Stomach (tissue), 9 donors: ENCODE results near the gene IL2. TPM values are rescaled to one million over a fixed set of nuclear protein-coding genes. Genes with fewer than 3 reads are reported as not detected.

ENCODE experiments used
- DNase-seq, 2 donors: peaks; one replicate each; pipeline versions ENCODE4 v3.0.0 to v3.0.0-alpha.2; 2013 to 2019
- H3K27ac ChIP-seq, 5 donors: fragments of 200-600 bp in 4 of 5; sonication (generic) in 4 of 5; one replicate each; pipeline ENCODE4 v1.5.1; 2013 to 2019; ENCODE audit warnings: mild to moderate bottlenecking in 1 of 5, moderate library complexity in 1 of 5
- H3K27me3 ChIP-seq, 3 donors: fragments of 200-600 bp; sonication (generic); one replicate each; pipeline ENCODE4 v1.5.1; 2017 to 2019; ENCODE audit warnings: mixed run types in 1 of 3
- H3K36me3 ChIP-seq, 4 donors: fragments of 200-600 bp; sonication (generic); 1 replicate in 3 of 4; 2 replicates in 1 of 4; pipeline ENCODE4 v1.5.1; 2016 to 2019
- H3K4me1 ChIP-seq, 4 donors: fragments of 200-600 bp; sonication (generic); one replicate each; pipeline ENCODE4 v1.5.1; 2016 to 2019
- H3K4me3 ChIP-seq, 4 donors: fragments of 200-600 bp; sonication (generic) in 3 of 4; one replicate each; pipeline ENCODE4 v1.5.1; 2016 to 2019; ENCODE audit warnings: mild to moderate bottlenecking in 1 of 4
- H3K9me3 ChIP-seq, 4 donors: fragments of 200-600 bp; sonication (generic); one replicate each; pipeline ENCODE4 v1.5.1; 2016 to 2019
- EP300 ChIP-seq: sonication (generic); formaldehyde crosslinking; IDR thresholded peaks from one replicate; pipeline ENCODE4 v1.6.1; 2017; ENCODE audit warnings: antibody characterized with exemption
- POLR2A ChIP-seq, 4 donors: fragments of 450-650 bp; IDR thresholded peaks; one replicate each; pipeline ENCODE4 v1.6.1; 2016; ENCODE audit warnings: antibody characterized with exemption in 4 of 4, control low read depth in 2 of 4, mild to moderate bottlenecking in 1 of 4, moderate library complexity in 1 of 4
- POLR2AphosphoS5 ChIP-seq, 3 donors: sonication (generic); formaldehyde crosslinking; IDR thresholded peaks; one replicate each; pipeline ENCODE4 v1.6.1; 2016; ENCODE audit warnings: antibody characterized with exemption in 3 of 3
- WGBS, 5 donors: extraction: QIAGEN DNeasy Blood & Tissue Kit in 3 of 5; methylation state at CpG; one replicate each; pipeline versions ENCODE4 v1.1.5 to v1.1.7; 2013 to 2018; 5-methylcytosine and 5-hydroxymethylcytosine counted together
- intact Hi-C: fragments of 100-400 bp; cut with DNase I; formaldehyde crosslinking; loops from one replicate; pipeline ENCODE4 v1.15.1; 2023; ENCODE audit warnings: low total_unique reads
- polyA plus RNA-seq, 3 donors: library from polyadenylated mRNA; stranded (reverse); fragments of 200-250 nt; gene quantifications; one replicate each; pipeline ENCODE4 v1.2.3, GENCODE V29; 2013
- total RNA-seq, 5 donors: library from RNA; depleted of rRNA; stranded (reverse); fragments of >200 nt; gene quantifications; one replicate each; pipeline versions ENCODE4 v1.1.0 to v1.2.3, GENCODE V29; 2014 to 2016
- TF ChIP-seq, protein P1 (sequence below), 7 experiments: fragments of 450-650 bp in 4 of 7; fragments of 200-600 bp in 3 of 7; sonication (generic) in 3 of 7; IDR thresholded peaks; one replicate each; pipeline ENCODE4 v1.5.1; 2016 to 2019; ENCODE audit warnings: antibody characterized with exemption in 7 of 7, control low read depth in 2 of 7, mild to moderate bottlenecking in 1 of 7
- donor health status: healthy with polysubstance abuse.
- donor health status: Bipolar disorder and iron deficiency.
- donor health status: healthy.

The IL2 gene
- total and polyA plus RNA-seq, 8 donors, result 1.5 TPM; not detected in 7

DNA sequence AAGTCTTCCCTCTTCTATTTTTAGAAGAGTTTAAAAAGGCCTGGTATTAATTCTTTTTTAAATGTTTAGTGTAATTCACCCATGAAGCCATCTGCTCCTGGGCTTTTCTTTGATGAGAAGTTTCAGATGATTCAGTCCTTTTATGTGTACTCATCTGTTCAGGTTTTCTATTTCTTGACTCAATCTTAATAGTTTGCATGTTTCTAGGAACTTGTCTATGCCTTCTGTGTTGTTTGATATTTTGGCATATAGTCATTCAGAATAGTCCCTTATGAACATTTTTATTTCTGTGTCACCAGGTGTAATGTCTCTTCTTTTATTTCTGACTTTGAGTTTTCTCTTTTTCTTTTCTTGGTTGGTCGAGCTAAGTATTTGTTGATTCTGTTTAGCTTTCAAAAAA, 20.2 kb upstream of the IL2 start:
- WGBS, 5 donors, result 73 to 93% (median 81%) methylated on average over 1 of the region's 1 CpG
- Histone ChIP-seq H3K27ac (no peak overlapping the region), H3K4me3 (no peak overlapping the region), H3K4me1 (no peaks in the 10 kb centered on the region), H3K36me3 (no peaks in the 10 kb centered on the region), H3K27me3 (no peaks in the 10 kb centered on the region), H3K9me3 (no peaks in the 10 kb centered on the region)
- intact Hi-C loops, result no loop called here
- TF ChIP-seq POLR2A (IDR thresholded peaks at IDR 0.05), result no peak
- TF ChIP-seq, protein P1, sequence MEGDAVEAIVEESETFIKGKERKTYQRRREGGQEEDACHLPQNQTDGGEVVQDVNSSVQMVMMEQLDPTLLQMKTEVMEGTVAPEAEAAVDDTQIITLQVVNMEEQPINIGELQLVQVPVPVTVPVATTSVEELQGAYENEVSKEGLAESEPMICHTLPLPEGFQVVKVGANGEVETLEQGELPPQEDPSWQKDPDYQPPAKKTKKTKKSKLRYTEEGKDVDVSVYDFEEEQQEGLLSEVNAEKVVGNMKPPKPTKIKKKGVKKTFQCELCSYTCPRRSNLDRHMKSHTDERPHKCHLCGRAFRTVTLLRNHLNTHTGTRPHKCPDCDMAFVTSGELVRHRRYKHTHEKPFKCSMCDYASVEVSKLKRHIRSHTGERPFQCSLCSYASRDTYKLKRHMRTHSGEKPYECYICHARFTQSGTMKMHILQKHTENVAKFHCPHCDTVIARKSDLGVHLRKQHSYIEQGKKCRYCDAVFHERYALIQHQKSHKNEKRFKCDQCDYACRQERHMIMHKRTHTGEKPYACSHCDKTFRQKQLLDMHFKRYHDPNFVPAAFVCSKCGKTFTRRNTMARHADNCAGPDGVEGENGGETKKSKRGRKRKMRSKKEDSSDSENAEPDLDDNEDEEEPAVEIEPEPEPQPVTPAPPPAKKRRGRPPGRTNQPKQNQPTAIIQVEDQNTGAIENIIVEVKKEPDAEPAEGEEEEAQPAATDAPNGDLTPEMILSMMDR (IDR thresholded peaks at IDR 0.05), result no peak
- TF ChIP-seq EP300, result no peak
- no peak for TF ChIP-seq POLR2AphosphoS5 (IDR thresholded peaks at IDR 0.05)
- DNase-seq, result no peak

DNA sequence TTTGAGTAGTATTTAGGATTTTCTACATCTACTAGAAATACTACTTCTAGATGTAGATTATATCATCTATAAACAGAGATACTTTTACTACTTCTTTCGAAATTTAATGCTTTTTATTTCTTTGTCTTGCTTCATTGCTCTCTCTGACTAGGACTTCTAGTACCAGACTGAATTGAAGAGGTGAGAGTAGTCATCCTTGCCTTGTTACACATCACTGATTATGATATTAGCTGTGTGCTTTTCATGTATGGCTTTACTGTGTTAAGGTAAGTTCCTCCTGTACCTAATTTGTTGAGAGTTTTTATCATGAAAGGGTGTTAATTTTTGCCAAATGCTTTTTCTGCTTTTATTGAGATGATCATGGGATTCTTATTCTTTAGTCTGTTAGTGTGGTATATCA, 19.6 kb upstream of the IL2 start:
- intact Hi-C loops, result no loop called here
- DNase-seq, result no peak
- Histone ChIP-seq H3K36me3 (no peaks in the 10 kb centered on the region), H3K27me3 (no peaks in the 10 kb centered on the region), H3K9me3 (no peaks in the 10 kb centered on the region), H3K4me3 (no peak overlapping the region), H3K27ac (no peak overlapping the region), H3K4me1 (no peaks in the 10 kb centered on the region)
- WGBS, 5 donors, result 50 to 57% (median 54%) methylated on average over 1 of the region's 1 CpG
- TF ChIP-seq POLR2AphosphoS5 (IDR thresholded peaks at IDR 0.05) (no peak), POLR2A (IDR thresholded peaks at IDR 0.05) (no peak), EP300 (no peak)
- TF ChIP-seq, protein P1 (IDR thresholded peaks at IDR 0.05), result no peak

DNA sequence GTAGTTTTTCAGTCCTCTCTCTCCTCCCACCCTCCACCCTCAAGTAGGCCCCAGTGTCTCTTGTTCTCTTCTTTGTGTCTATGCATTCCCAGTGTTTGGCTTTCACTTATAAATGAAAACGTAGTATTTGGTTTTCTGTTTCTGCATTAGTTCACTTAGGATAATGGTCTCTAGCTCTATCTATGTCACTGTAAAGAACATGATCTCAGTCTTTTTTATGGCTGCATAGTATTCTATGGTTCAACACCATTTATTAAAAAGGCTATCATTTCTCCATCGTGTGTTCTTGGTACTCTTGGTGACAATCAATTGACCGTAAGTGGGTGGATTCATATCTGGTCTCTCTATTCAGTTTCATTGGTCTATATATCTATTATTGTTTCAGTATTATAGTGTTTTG, 18.7 kb upstream of the IL2 start:
- Histone ChIP-seq H3K27me3 (no peaks in the 10 kb centered on the region), H3K4me3 (no peak overlapping the region), H3K9me3 (no peaks in the 10 kb centered on the region), H3K4me1 (no peaks in the 10 kb centered on the region), H3K36me3 (no peaks in the 10 kb centered on the region), H3K27ac (no peak overlapping the region)
- 76 to 86% (median 84%) methylated on average over 3 of the region's 3 CpGs for WGBS, 5 donors
- no peak for DNase-seq
- intact Hi-C loops, result no loop called here
- TF ChIP-seq POLR2A (IDR thresholded peaks at IDR 0.05) (no peak), POLR2AphosphoS5 (IDR thresholded peaks at IDR 0.05) (no peak), EP300 (no peak)
- TF ChIP-seq, protein P1 (IDR thresholded peaks at IDR 0.05), result no peak

DNA sequence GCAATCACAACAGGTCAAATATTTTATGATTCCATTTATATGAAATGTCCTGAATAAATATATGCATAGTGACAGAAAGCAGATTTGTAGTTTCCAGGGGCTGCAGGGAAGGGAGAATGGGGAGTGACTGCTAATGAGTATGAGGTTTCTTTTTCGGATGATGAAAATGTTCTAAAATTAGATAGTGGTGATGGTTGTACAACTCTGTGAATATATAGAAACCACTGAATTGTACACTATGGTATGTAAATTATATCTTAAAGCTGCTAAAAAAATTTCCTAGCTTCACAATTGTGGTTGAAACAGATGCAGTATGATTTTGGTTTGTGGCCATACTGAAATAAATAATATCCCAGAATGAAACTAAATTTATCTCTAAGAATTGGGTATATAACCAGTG, 12.9 kb upstream of the IL2 start:
- no peak for DNase-seq
- Histone ChIP-seq H3K4me3 (no peak overlapping the region), H3K27me3 (no peaks in the 10 kb centered on the region), H3K9me3 (no peaks in the 10 kb centered on the region), H3K4me1 (no peaks in the 10 kb centered on the region), H3K27ac (no peak overlapping the region), H3K36me3 (no peaks in the 10 kb centered on the region)
- 72 to 94% (median 88%) methylated on average over 1 of the region's 1 CpG for WGBS, 5 donors
- TF ChIP-seq, protein P1 (IDR thresholded peaks at IDR 0.05), result no peak
- TF ChIP-seq POLR2A (IDR thresholded peaks at IDR 0.05) (no peak), EP300 (no peak), POLR2AphosphoS5 (IDR thresholded peaks at IDR 0.05) (no peak)
- intact Hi-C loops, result no loop called here
